Left lung (tissue), 10 donors: ENCODE data around the gene AP2A1. TPM values are rescaled to one million over a fixed set of nuclear protein-coding genes. Genes with fewer than 3 reads are reported as not detected.
A peak's percentile ranks its signal among the peaks of the same experiment; 100 is the strongest.
"Not testable (repeated sequence)": the region's sequence is repeated elsewhere in the genome, so short reads cannot be mapped to it uniquely, and the experiment has no call there.

ENCODE experiments used
- ATAC-seq: fragments of 200-7000 bp; cut with Tn5 transposase; one replicate; pipeline ENCODE4 v1.9.1; 2020; ENCODE audit warnings: moderate library complexity
- DNase-seq, 4 donors: peaks; one replicate each; pipeline ENCODE4 v3.0.0-alpha.2; 2013 to 2020
- H3K27ac ChIP-seq, 2 donors: fragments of 200-600 bp; sonication (generic) in 1 of 2; one replicate each; pipeline versions ENCODE4 v1.5.0 to v1.8.0; 2020 to 2021
- H3K27me3 ChIP-seq, 2 donors: fragments of 200-600 bp; sonication (generic) in 1 of 2; one replicate each; pipeline versions ENCODE4 v1.5.0 to v1.8.0; 2020 to 2021
- H3K36me3 ChIP-seq, 2 donors: fragments of 200-600 bp; sonication (generic) in 1 of 2; one replicate each; pipeline versions ENCODE4 v1.5.0 to v1.8.0; 2020 to 2021
- H3K4me1 ChIP-seq, 2 donors: fragments of 200-600 bp; one replicate each; pipeline ENCODE4 v1.8.0; 2021
- H3K4me3 ChIP-seq, 2 donors: fragments of 200-600 bp; sonication (generic) in 1 of 2; one replicate each; pipeline versions ENCODE4 v1.5.0 to v1.8.0; 2020 to 2021; ENCODE audit warnings: mild to moderate bottlenecking in 1 of 2
- H3K9me3 ChIP-seq, 2 donors: fragments of 200-600 bp; sonication (generic) in 1 of 2; one replicate each; pipeline versions ENCODE4 v1.5.0 to v1.8.0; 2020 to 2021
- CTCF ChIP-seq, 2 donors: fragments of 200-600 bp; sonication (generic) in 1 of 2; IDR thresholded peaks; one replicate each; pipeline versions ENCODE4 v1.5.0 to v1.8.0; 2021; ENCODE audit warnings: antibody characterized with exemption in 2 of 2
- intact Hi-C, 2 donors: fragments of 100-400 bp; cut with DNase I; formaldehyde crosslinking; loops; one replicate each; pipeline versions ENCODE4 v1.11.2 to v1.14.2; 2022
- polyA plus RNA-seq, 6 donors: library from polyadenylated mRNA; unstranded; fragments of 120-200 nt; gene quantifications; one replicate each; pipeline ENCODE4 v1.2.1, GENCODE V29; 2013; ENCODE audit not compliant: insufficient read length in 6 of 6
- total RNA-seq, 2 donors: library from RNA; stranded (reverse); fragmentation: NEBNext Ultra II Directional; extraction: Animal tissue kit (Norgen Biotek cat#: 25700); gene quantifications; one replicate each; pipeline ENCODE4 v1.2.1, GENCODE V29; 2021
- donor health status: DM: no; HTN: yes; CAD: no.
- donor health status: DM: no; HTN: no; CAD: no.

AP2A1 gene
- total and polyA plus RNA-seq, 8 donors, result 52.9 to 87.6 (median 66.4) TPM

- intact Hi-C loops, result no loop called here
- Histone ChIP-seq H3K27ac (peak overlapping the region in 1 of 2 donors; percentile 98), H3K36me3 (peaks cover 0 to 15% of the 10 kb centered on the region in 2 donors), H3K9me3 (no peaks in the 10 kb centered on the region), H3K4me3 (peak overlapping the region; percentile 79 to 93), H3K27me3 (no peaks in the 10 kb centered on the region), H3K4me1 (peaks cover 8 to 26% of the 10 kb centered on the region in 2 donors)
- TF ChIP-seq CTCF (IDR thresholded peaks at IDR 0.05), result no peak
- ATAC-seq, result no peak
- DNase-seq, result no peak
These were observed 52.0 kb downstream of the AP2A1 start for GRCh38 chr19:49818649-49819370.

GRCh38 chr19:49819452-49820115 is 52.8 kb downstream of the AP2A1 start:
- peaks cover 8 to 26% of the 10 kb centered on the region in 2 donors for H3K4me1 ChIP-seq
- H3K27me3 ChIP-seq, ATAC-seq, H3K27ac ChIP-seq, intact Hi-C loops, DNase-seq, H3K9me3 ChIP-seq: not testable (repeated sequence)
- H3K4me3 ChIP-seq, result peak overlapping the region; percentile 79 to 93
- peaks cover 0 to 23% of the 10 kb centered on the region in 2 donors for H3K36me3 ChIP-seq

GRCh38 chr19:49820125-49820524 is 53.3 kb downstream of the AP2A1 start:
- H3K4me1 ChIP-seq, result peaks cover 8 to 26% of the 10 kb centered on the region in 2 donors
- peaks cover 0 to 25% of the 10 kb centered on the region in 2 donors for H3K36me3 ChIP-seq
- no peaks in the 10 kb centered on the region for H3K9me3 ChIP-seq
- H3K27ac ChIP-seq, result no peak overlapping the region
- TF ChIP-seq CTCF (IDR thresholded peaks at IDR 0.05), result no peak
- no peak overlapping the region for H3K4me3 ChIP-seq
- ATAC-seq (no peak), DNase-seq (no peak)
- intact Hi-C loops, result no loop called here
- no peaks in the 10 kb centered on the region for H3K27me3 ChIP-seq

GRCh38 chr19:49823472-49823871 is 56.7 kb downstream of the AP2A1 start:
- H3K36me3 ChIP-seq, result peaks cover 0 to 45% of the 10 kb centered on the region in 2 donors
- intact Hi-C loops, result no loop called here
- H3K4me1 ChIP-seq, result peaks cover 8 to 26% of the 10 kb centered on the region in 2 donors
- no peak overlapping the region for H3K27ac ChIP-seq
- TF ChIP-seq CTCF (IDR thresholded peaks at IDR 0.05), result no peak
- ATAC-seq, result no peak
- H3K9me3 ChIP-seq, result no peaks in the 10 kb centered on the region
- no peak overlapping the region for H3K4me3 ChIP-seq
- DNase-seq, result no peak
- H3K27me3 ChIP-seq, result no peaks in the 10 kb centered on the region

GRCh38 chr19:49824662-49825061 is 57.9 kb downstream of the AP2A1 start:
- DNase-seq (no peak), ATAC-seq (no peak)
- Histone ChIP-seq H3K4me3 (no peak overlapping the region), H3K27me3 (no peaks in the 10 kb centered on the region), H3K4me1 (peaks cover under 1 to 16% of the 10 kb centered on the region in 2 donors), H3K36me3 (peaks cover 0 to 57% of the 10 kb centered on the region in 2 donors), H3K27ac (no peak overlapping the region), H3K9me3 (no peaks in the 10 kb centered on the region)
- intact Hi-C loops, result no loop called here
- TF ChIP-seq CTCF (IDR thresholded peaks at IDR 0.05), result no peak
